RWPE2 (cell line): ENCODE results near the gene SRP54.

Source experiments
- ATAC-seq: fragments of 200-7000 bp; cut with Tn5 transposase; 3 replicates; pipeline ENCODE4 v1.9.1; 2021; ENCODE audit warnings: low read depth
- DNase-seq: peaks from one replicate; pipeline ENCODE4 v3.0.0-alpha.2; 2020; ENCODE audit warnings: low spot score
- H3K27ac ChIP-seq: fragments of 450-650 bp; 2 replicates; pipeline ENCODE4 v1.5.1; 2017; ENCODE audit warnings: mild to moderate bottlenecking; ENCODE audit not compliant: poor library complexity, severe bottlenecking
- H3K27me3 ChIP-seq: fragments of 250-450 bp; sonication (Bioruptor Pico); 2 replicates; pipeline ENCODE4 v1.5.1; 2021; ENCODE audit warnings: mild to moderate bottlenecking, moderate library complexity; ENCODE audit not compliant: insufficient read depth, poor library complexity, severe bottlenecking
- H3K36me3 ChIP-seq: fragments of 250-450 bp; sonication (Bioruptor Pico); 2 replicates; pipeline ENCODE4 v1.5.1; 2020; ENCODE audit warnings: low read depth, mild to moderate bottlenecking, moderate library complexity
- H3K4me1 ChIP-seq: fragments of 250-450 bp; sonication (Bioruptor Pico); 2 replicates; pipeline ENCODE4 v1.5.1; 2021; ENCODE audit warnings: mild to moderate bottlenecking, moderate library complexity; ENCODE audit not compliant: insufficient read depth, poor library complexity, severe bottlenecking
- H3K4me3 ChIP-seq: fragments of 250-450 bp; sonication (Bioruptor Pico); 2 replicates; pipeline ENCODE4 v1.5.1; 2021; ENCODE audit warnings: mild to moderate bottlenecking, moderate library complexity; ENCODE audit not compliant: severe bottlenecking
- H3K9me3 ChIP-seq: fragments of 250-450 bp; sonication (Bioruptor Pico); 2 replicates; pipeline ENCODE4 v1.5.1; 2021; ENCODE audit warnings: mild to moderate bottlenecking, moderate library complexity; ENCODE audit not compliant: severe bottlenecking
- CTCF ChIP-seq: fragments of 450-650 bp; IDR thresholded peaks from one replicate; pipeline ENCODE4 v1.5.1; 2017; ENCODE audit warnings: mild to moderate bottlenecking, moderate library complexity; ENCODE audit not compliant: poor library complexity, severe bottlenecking

The SRP54 gene

DNA sequence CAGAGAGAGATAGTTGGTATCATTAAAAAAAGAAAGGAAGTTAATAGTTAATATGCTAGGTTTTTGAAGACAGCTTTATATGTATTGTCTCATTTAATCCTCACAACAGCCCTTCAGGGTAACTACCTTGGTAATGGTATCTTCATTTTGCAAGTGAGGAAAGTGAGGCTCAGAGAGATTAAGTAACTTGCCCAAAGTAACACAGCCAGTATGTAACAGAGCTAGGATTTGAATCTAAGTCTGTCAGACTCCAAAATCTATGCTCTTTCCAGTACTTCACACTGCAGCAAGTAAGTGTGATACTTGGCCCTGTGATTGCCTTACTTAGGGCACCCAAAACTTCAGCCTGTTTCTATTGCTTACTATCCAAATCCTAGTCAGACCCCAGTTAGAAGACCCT is 7.0 kb downstream of the SRP54 start:
- DNase-seq (no peak), ATAC-seq (no peak)
- Histone ChIP-seq H3K4me3 (no peak overlapping the region), H3K27ac (no peak overlapping the region), H3K9me3 (no peaks in the 10 kb centered on the region), H3K36me3 (peaks cover 18% of the 10 kb centered on the region), H3K27me3 (no peaks in the 10 kb centered on the region), H3K4me1 (no peaks in the 10 kb centered on the region)
- TF ChIP-seq CTCF = no peak

GRCh38 chr14:34993426-34993825 is 10.6 kb downstream of the SRP54 start:
- ATAC-seq = no peak
- H3K27ac ChIP-seq = no peak overlapping the region
- no peak for DNase-seq
- no peaks in the 10 kb centered on the region for H3K9me3 ChIP-seq
- no peak for TF ChIP-seq CTCF
- H3K36me3 ChIP-seq = peaks cover 31% of the 10 kb centered on the region
- H3K4me1 ChIP-seq = no peaks in the 10 kb centered on the region
- no peak overlapping the region for H3K4me3 ChIP-seq
- no peaks in the 10 kb centered on the region for H3K27me3 ChIP-seq

DNA sequence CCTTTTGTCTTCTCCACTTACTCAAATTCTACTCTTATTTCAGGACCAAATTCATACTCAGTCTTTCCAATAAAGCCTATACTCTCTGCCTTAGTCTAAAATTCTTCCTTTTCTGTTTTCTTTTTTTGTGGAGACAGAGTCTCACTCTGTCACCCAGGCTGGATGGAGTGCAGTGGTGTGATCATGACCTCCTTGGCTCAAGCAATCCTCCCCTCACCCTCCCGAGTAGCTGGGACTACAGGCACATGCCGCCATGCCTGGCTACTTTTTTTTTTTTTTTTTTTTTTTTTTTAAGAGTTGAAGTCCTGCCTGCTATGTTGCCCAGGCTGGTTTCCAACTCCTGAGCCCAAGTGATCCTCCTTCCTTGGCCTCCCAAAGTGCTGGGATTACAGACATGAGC is 11.9 kb downstream of the SRP54 start:
- TF ChIP-seq CTCF = no peak
- no peak for ATAC-seq
- H3K27ac ChIP-seq = no peak overlapping the region

DNA sequence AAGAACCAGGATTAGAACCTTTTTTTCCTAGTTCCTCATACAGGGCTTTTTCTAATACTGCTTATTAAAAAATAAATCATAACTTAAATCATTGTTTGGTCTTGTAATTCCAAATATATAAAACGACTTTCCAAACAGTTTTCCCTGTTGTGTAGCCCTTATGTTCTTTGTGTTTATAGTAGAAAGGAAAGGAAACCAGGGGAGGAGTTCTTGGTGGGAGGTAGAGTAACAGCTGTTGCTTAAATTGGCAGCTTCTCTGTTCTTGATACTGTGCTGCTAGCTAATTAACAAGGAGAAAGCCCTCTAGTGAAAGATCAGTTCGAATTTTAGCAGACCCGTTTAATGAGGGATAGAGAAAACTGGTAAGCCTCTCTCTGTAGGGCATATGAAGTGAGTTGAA is 15.0 kb downstream of the SRP54 start:
- no peak for TF ChIP-seq CTCF
- Histone ChIP-seq H3K36me3 (peaks cover 51% of the 10 kb centered on the region), H3K9me3 (no peaks in the 10 kb centered on the region), H3K4me1 (no peaks in the 10 kb centered on the region), H3K4me3 (no peak overlapping the region), H3K27me3 (no peaks in the 10 kb centered on the region), H3K27ac (no peak overlapping the region)
- DNase-seq = no peak
- ATAC-seq = no peak

More for the DNA sequence above, 11.9 kb downstream of the SRP54 start:
- Histone ChIP-seq H3K4me3 (no peak overlapping the region), H3K27me3 (no peaks in the 10 kb centered on the region), H3K9me3 (no peaks in the 10 kb centered on the region), H3K36me3 (peaks cover 38% of the 10 kb centered on the region), H3K4me1 (no peaks in the 10 kb centered on the region)
- no peak for DNase-seq

- no peaks in the 10 kb centered on the region for H3K9me3 ChIP-seq
- peaks cover 58% of the 10 kb centered on the region for H3K36me3 ChIP-seq
- no peak for ATAC-seq
- H3K27ac ChIP-seq = no peak overlapping the region
- TF ChIP-seq CTCF = no peak
- no peaks in the 10 kb centered on the region for H3K27me3 ChIP-seq
- DNase-seq = no peak
- no peak overlapping the region for H3K4me3 ChIP-seq
- no peaks in the 10 kb centered on the region for H3K4me1 ChIP-seq
These were observed 16.7 kb downstream of the SRP54 start for GRCh38 chr14:34999500-34999899.
